ENCODE measurements around the gene CTU2.

Gene CTU2

GRCh38 chr16:88712362-88712979 lies 6.2 kb downstream of the CTU2 start:
- TF ChIP-seq, protein P1, sequence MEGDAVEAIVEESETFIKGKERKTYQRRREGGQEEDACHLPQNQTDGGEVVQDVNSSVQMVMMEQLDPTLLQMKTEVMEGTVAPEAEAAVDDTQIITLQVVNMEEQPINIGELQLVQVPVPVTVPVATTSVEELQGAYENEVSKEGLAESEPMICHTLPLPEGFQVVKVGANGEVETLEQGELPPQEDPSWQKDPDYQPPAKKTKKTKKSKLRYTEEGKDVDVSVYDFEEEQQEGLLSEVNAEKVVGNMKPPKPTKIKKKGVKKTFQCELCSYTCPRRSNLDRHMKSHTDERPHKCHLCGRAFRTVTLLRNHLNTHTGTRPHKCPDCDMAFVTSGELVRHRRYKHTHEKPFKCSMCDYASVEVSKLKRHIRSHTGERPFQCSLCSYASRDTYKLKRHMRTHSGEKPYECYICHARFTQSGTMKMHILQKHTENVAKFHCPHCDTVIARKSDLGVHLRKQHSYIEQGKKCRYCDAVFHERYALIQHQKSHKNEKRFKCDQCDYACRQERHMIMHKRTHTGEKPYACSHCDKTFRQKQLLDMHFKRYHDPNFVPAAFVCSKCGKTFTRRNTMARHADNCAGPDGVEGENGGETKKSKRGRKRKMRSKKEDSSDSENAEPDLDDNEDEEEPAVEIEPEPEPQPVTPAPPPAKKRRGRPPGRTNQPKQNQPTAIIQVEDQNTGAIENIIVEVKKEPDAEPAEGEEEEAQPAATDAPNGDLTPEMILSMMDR (IDR thresholded peaks at IDR 0.05; ENCODE audit: extremely low read depth, missing control alignments) = no peak
- no peak for DNase-seq (ENCODE audit: low spot score)

GRCh38 chr16:88713054-88713453 lies 6.8 kb downstream of the CTU2 start:
- TF ChIP-seq, protein P1 (IDR thresholded peaks at IDR 0.05; ENCODE audit: extremely low read depth, missing control alignments) = no peak
- DNase-seq (ENCODE audit: low spot score) = no peak

DNA sequence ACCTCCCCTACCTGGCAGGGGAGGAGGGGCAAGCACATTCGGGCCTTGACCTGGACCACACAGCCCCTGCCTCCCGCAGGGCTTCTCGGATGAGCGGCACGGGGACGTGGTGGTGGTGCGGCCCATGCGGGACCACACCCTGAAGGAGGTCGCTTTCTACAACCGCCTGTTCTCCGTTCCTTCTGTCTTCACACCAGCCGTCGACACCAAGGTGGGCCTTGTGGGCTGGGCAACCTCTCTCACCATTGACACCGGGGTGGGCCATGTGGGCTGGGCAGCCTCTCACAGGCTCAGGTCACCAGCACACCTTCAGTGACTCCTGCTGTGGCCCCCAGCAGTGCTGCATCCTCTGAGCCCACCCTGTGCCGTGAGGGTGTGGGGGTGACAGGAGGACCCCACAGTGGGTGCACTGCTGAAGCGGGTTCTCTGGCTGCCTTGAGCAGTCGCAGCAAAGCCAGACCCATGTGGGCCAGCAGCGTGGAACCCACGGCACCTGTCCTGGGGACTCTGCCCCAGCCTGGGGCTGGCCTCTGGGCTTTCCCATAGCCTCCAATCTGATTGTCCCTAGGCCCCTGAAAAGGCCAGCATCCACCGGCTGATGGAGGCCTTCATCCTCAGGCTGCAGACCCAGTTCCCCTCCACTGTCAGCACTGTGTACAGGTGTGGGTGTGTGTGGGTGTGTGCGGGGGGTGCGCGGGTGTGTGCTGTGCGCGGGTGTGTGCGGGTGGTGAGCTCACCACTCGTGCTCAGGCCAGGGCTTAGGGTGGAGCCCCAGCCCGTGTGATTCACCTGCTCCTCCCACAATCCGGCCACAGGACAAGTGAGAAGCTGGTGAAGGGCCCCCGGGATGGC lies 7.5 kb downstream of the CTU2 start:
- TF ChIP-seq, protein P1 (IDR thresholded peaks at IDR 0.05; ENCODE audit: extremely low read depth, missing control alignments) = no peak
- no peak for DNase-seq (ENCODE audit: low spot score)

- no peak for DNase-seq (ENCODE audit: low spot score)
- TF ChIP-seq, protein P1 (IDR thresholded peaks at IDR 0.05; ENCODE audit: extremely low read depth, missing control alignments) = no peak
Observed at GRCh38 chr16:88714420-88715302, 8.4 kb downstream of the CTU2 start.

DNA sequence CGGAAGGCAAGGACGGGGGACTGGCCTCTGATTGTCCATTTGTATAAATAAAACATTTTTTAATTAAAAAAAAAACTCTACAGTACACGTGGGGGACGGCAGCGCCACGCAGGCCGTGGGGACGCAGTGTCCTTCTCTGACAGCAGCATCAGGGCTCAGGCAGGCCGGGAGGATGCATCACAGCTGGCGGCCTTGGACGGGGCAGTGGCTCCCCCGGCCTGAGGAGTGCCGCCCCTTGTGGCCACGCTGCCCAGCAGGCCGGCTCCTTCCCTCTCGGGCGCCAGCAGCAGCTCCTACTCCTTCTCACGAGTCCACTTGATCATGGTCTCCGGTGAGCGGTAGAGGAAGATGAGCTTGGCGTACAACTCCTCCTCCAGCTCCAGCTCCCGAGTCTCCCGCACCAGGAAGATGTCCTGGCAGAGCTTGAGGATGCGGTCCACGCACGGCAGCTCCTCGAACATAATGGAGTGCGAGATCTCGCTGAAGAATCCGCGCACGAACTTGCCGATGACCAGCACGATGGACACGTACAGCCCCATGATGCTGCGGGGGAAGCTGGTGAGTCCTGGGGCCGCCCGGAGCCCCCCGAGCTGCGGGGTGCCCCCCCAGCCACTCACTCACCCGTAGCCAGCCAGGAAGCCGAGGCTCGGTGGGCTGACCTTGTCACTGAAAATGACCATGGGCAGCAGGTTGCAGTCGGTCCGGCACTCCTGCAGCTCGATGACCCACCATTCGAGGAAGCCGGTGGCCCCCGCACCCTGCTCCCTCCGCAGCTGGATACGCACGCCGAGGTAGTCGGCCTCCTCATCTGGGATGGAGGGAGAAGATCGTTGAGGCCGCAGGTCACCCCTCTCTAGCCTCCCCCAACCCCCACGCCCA lies 9.2 kb downstream of the CTU2 start:
- DNase-seq (ENCODE audit: low spot score) = no peak
- TF ChIP-seq, protein P1 (IDR thresholded peaks at IDR 0.05; ENCODE audit: extremely low read depth, missing control alignments) = no peak

DNA sequence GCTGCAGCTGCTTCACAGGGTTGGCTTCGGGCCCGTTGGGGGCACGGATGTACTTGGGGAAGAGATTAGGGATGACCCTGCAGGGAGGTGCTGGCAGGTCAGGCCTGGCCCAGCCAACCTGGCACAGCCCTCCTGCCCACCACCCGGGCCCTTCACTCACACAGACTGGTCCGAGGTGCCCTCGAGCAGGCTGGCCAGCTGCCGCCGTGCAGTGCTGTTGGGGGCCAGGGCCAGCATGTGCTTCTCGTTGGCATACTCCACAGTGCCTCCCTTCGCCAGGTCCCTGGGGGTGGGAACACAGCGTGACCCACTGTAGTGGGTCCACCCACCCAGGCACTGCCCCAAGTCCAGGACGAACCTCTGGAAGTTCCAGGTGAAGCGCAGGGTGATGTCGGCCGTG lies 9.9 kb downstream of the CTU2 start:
- TF ChIP-seq, protein P1 (IDR thresholded peaks at IDR 0.05; ENCODE audit: extremely low read depth, missing control alignments) = no peak

More for the DNA sequence above, 9.9 kb downstream of the CTU2 start:
- no peak for DNase-seq (ENCODE audit: low spot score)

Measured in GM20000 (cell line).